AG04450 (cell line): Measurements from ENCODE around the gene SDR39U1. TPM values are rescaled to one million over a fixed set of nuclear protein-coding genes. Genes with fewer than 3 reads are reported as not detected.

Experiments
- CTCF ChIA-PET: fragments of 300-600, 350-600 bp; formaldehyde crosslinking; extraction: SDS; loops from one replicate; lab custom pipeline; 2022; ENCODE audit warnings: antibody characterized with exemption, inconsistent platforms; lab: Charles Lee
- POLR2A ChIA-PET: fragments of 350-600 bp; formaldehyde crosslinking; extraction: SDS; loops from one replicate; lab custom pipeline; 2021; ENCODE audit warnings: antibody characterized with exemption, inconsistent platforms; lab: Yijun Ruan, JAX
- DNase-seq: peaks from one replicate; pipeline ENCODE4 v3.0.0-alpha.2; 2011; ENCODE audit warnings: low read depth, low spot score
- H3K27ac ChIP-seq: one replicate; pipeline ENCODE4 v1.5.1; 2012; ENCODE audit warnings: low read depth, low read length, control low read depth
- H3K27me3 ChIP-seq: one replicate; pipeline ENCODE4 v1.6.0; 2012; ENCODE audit warnings: low read length; ENCODE audit not compliant: control insufficient read depth, insufficient read depth
- H3K4me3 ChIP-seq: 2 replicates; pipeline ENCODE4 v1.5.1; 2011; ENCODE audit warnings: mild to moderate bottlenecking, low read depth, low read length, control low read depth
- H3K9me3 ChIP-seq: 2 replicates; pipeline ENCODE4 v1.5.1; 2012; ENCODE audit warnings: low read length; ENCODE audit not compliant: control insufficient read depth, insufficient read depth
- CTCF ChIP-seq: IDR thresholded peaks from 2 replicates; pipeline ENCODE4 v1.5.1; 2011; ENCODE audit warnings: low read depth, low read length, control low read depth, inconsistent platforms
- polyA plus RNA-seq: library from polyadenylated mRNA; depleted of rRNA; stranded (reverse); fragments of >200 nt; gene quantifications from 2 replicates; pipeline ENCODE4 v1.2.3, GENCODE V29; 2011

SDR39U1 gene
- polyA plus RNA-seq, 1 experiment: 22.9 TPM

GRCh38 chr14:24414732-24415420, 27.7 kb downstream of the SDR39U1 start:
- no peak for TF ChIP-seq CTCF
- ChIA-PET POLR2A (no interaction called here), CTCF (interaction anchor here (2.6 to 6.7 kb wide), 3 partner anchors 16 to 82 kb away, joined by 21 to 49 read pairs (median 38); partner anchors contain the start of gene ADCY4)
- Histone ChIP-seq H3K27me3 (peaks cover 21% of the 10 kb centered on the region), H3K9me3 (no peaks in the 10 kb centered on the region; the same call in 1 of the 2 replicates), H3K27ac (no peak overlapping the region), H3K4me3 (no peak overlapping the region)
- DNase-seq: no peak

DNA sequence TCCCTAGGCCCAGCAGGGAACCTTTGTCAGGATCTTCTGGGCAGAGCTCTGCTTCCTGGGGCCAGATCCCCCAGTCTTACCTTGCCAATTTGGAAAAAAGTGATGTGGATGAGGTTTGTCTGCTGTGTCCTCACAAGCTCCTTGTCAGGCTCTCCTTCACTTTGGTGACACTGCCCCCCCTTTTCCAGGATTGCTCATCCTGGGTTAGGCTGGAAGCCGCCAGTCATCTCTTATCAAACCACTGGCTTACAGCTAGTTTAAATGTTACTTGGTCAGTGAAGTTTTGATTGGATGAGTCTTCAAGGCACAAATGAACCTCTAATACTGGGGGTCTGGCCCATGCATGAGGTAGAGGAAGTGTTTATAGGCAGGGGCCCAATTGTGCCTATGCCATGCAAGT, 28.5 kb downstream of the SDR39U1 start:
- Histone ChIP-seq H3K27me3 (peaks cover 16% of the 10 kb centered on the region), H3K27ac (no peak overlapping the region), H3K4me3 (no peak overlapping the region), H3K9me3 (no peaks in the 10 kb centered on the region; the same call in 1 of the 2 replicates)
- POLR2A ChIA-PET: interaction anchor here (1.0 kb wide), 1 partner anchor 48 kb away, joined by 4 read pairs; no protein-coding TSS in a partner anchor
- CTCF ChIA-PET: interaction anchor here (1.0 to 6.7 kb wide), 9 partner anchors 10 to 85 kb away, joined by 4 to 49 read pairs (median 6); partner anchors contain the start of gene ADCY4
- TF ChIP-seq CTCF: no peak
- no peak for DNase-seq

DNA sequence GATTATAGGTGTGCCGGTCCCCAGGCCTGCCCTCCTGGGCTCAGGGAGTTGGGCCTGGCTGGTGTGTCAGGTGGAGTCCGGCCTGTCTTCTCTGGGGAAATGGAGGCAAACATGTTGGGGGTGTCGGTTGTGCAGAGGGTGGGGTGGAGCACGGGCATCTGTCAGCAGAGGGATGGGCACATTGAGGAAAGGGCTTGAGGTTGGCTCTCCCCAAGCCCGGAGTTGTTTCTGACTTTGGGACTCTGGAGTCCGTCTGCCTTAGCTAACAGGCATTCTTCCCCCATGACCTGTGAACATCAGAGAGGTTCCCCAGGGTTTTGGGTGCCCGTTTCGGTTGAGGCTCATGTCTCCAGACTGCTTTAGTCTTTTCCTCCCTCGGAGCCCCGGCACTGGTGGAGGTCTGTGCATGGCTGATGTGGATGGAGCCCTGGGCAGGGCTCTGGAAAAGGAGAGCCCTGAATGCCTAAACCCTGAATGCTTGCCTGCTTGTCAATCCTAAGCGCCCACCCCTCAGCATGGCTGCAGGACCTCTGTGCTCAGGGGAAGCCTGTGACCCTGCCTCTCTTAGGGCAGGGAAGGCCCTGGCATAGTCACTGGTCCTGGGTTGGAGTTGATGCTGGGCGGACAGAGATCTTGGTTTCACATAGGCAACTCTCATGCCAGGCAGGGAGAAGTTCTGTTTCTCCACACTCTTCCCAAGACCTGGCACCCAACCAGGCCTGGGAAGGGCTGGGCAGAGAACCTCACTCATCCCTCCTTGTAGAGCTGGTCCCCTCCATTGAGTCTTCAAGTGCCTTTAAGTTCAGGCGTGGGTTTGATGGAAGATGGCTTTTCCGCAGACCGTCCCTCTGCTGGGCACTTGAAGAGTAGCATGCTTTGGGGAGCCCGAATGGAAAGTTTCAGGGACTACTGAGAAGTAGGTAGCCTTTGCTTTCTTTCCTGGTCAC, 30.9 kb downstream of the SDR39U1 start:
- H3K27me3 ChIP-seq: peaks cover 6% of the 10 kb centered on the region
- H3K4me3 ChIP-seq: no peak overlapping the region
- POLR2A ChIA-PET: no interaction called here
- DNase-seq: no peak
- no peaks in the 10 kb centered on the region; the same call in 1 of the 2 replicates for H3K9me3 ChIP-seq
- CTCF ChIA-PET: interaction anchor here (0.8 to 6.7 kb wide), 9 partner anchors 9 to 79 kb away, joined by 3 to 49 read pairs (median 3); partner anchors contain the start of genes ADCY4 and NYNRIN
- H3K27ac ChIP-seq: no peak overlapping the region
- TF ChIP-seq CTCF: peak; percentile 77

DNA sequence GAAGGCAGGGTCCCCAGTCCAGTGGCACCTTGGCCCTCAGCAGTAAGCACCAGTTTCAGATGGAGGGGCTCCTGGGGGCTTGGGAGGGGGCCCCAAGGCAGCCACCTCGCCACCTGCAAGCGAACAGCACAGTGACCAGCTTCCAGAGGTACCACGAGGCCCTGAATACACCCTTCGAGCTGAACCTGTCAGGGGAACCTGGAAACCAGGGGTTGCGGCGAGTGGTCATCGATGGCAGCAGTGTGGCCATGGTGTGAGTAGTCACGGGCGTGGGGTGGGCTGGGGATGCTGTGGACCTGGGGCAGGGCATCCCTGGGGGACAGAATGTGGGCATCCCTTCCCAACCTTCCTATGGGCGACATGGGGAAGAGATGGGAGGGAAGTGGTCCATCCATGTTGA, 32.6 kb downstream of the SDR39U1 start:
- TF ChIP-seq CTCF: no peak
- Histone ChIP-seq H3K27me3 (peaks cover 3% of the 10 kb centered on the region), H3K9me3 (no peaks in the 10 kb centered on the region; the same call in 1 of the 2 replicates), H3K4me3 (no peak overlapping the region), H3K27ac (no peak overlapping the region)
- POLR2A ChIA-PET: interaction anchor here (1.0 kb wide), 1 partner anchor 20 kb away, joined by 4 read pairs; the partner anchor contains the start of genes CBLN3 and KHNYN
- no peak for DNase-seq
- CTCF ChIA-PET: interaction anchor here (0.6 to 6.7 kb wide), 6 partner anchors 22 to 77 kb away, joined by 3 to 49 read pairs (median 8); partner anchors contain the start of gene ADCY4
